Mammary epithelial cell (primary cell): ENCODE data around the gene TMPRSS4.

Source experiments
- CTCF ChIP-seq, 2 donors: IDR thresholded peaks in 1 of 2; conservative IDR thresholded peaks in 1 of 2; 2 replicates each; pipeline ENCODE4 v1.5.1; 2011 to 2012; ENCODE audit warnings: inconsistent platforms in 2 of 2, low read length in 2 of 2, mild to moderate bottlenecking in 2 of 2, control low read depth in 1 of 2, low read depth in 1 of 2; ENCODE audit not compliant: insufficient read depth in 1 of 2; ENCODE audit errors: extremely low read depth in 1 of 2
- EZH2 ChIP-seq: IDR thresholded peaks from 2 replicates; pipeline ENCODE4 v1.6.1; 2012; ENCODE audit warnings: low read length, inconsistent platforms, borderline replicate concordance

GRCh38 chr11:118095493-118095892, 18.6 kb downstream of the TMPRSS4 start:
- no peak for TF ChIP-seq CTCF (conservative IDR thresholded peaks at IDR 0.05 in 1 of 2, IDR thresholded peaks at IDR 0.05 in 1 of 2; ENCODE audit: extremely low read depth in 1 of 2, insufficient read depth in 1 of 2, low read depth in 1 of 2, low read length in 2 of 2)
- TF ChIP-seq EZH2, result no peak
